GM12873 (cell line): ENCODE data around the gene F2RL1.

Experiments used
- TF ChIP-seq, protein P1 (sequence below): IDR thresholded peaks from 2 replicates; pipeline ENCODE4 v1.5.1; 2012; ENCODE audit warnings: low read depth, mild to moderate bottlenecking, moderate library complexity, low read length, control low read depth; ENCODE audit not compliant: insufficient read depth; ENCODE audit errors: missing control alignments

F2RL1 gene

DNA sequence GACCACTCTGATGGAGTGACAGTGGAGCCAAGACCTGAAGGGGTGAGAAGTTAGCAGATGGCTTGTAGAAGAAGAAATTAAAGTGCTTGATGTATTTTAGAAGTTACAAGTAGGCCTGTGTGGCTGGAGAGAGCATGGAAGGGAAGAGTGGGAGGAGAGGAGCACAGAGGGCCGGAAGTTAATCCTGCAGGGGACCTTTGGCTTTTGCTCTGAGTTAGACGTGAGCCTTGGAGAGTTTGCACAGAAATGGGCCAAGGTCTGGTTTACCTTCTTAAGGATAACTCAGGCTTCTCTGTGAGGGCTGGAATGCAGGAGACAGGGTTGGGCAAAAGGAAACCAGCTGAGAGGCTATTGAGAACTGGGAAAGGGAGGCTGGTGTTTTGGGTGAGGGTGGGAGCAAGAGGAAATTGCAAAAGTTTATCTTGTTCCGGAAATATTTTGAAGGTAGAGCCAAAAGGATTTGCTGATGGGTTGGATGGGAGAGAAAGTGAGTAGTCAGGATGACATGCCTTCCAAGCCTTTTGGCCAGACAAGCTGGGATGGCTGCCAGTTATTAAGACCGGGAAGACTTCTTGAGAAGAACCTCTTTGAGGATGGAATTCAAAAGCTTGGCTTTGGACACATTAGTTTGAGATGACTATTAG lies 17.5 kb upstream of the F2RL1 start:
- TF ChIP-seq, protein P1, sequence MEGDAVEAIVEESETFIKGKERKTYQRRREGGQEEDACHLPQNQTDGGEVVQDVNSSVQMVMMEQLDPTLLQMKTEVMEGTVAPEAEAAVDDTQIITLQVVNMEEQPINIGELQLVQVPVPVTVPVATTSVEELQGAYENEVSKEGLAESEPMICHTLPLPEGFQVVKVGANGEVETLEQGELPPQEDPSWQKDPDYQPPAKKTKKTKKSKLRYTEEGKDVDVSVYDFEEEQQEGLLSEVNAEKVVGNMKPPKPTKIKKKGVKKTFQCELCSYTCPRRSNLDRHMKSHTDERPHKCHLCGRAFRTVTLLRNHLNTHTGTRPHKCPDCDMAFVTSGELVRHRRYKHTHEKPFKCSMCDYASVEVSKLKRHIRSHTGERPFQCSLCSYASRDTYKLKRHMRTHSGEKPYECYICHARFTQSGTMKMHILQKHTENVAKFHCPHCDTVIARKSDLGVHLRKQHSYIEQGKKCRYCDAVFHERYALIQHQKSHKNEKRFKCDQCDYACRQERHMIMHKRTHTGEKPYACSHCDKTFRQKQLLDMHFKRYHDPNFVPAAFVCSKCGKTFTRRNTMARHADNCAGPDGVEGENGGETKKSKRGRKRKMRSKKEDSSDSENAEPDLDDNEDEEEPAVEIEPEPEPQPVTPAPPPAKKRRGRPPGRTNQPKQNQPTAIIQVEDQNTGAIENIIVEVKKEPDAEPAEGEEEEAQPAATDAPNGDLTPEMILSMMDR: no peak

GRCh38 chr5:76801803-76802195 lies 17.0 kb upstream of the F2RL1 start:
- TF ChIP-seq, protein P1: no peak

- TF ChIP-seq, protein P1: no peak
Measured at GRCh38 chr5:76804266-76804665, 14.6 kb upstream of the F2RL1 start.

GRCh38 chr5:76805821-76806505 lies 12.9 kb upstream of the F2RL1 start:
- TF ChIP-seq, protein P1: no peak

GRCh38 chr5:76807296-76807695 lies 11.5 kb upstream of the F2RL1 start:
- TF ChIP-seq, protein P1: no peak

DNA sequence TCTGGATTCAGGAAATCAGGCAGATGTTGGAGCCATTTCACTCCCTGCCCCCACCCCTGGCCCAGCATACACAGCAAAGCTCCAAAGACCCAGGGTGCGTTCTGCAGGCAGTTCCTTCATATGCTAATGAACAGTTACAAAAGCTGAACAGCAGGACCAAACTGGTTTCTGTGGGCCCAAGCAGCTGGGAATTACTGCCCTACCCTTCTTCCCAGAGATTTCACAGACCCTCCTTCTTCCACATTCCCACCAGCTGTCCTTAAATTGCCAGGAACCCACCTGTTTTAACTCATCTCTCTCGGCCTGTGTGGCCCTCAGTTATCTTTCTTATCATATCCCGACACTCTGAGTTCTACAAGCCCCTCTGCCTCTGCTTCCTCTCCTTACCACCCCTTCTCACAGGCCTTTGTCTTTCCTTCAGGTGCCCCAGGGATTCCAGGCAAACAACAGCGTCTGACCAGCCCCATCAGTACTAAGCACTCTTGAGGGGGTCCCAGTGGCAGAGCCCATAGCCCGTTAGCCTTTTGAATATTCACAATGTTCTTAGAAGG lies 10.6 kb upstream of the F2RL1 start:
- TF ChIP-seq, protein P1: no peak

GRCh38 chr5:76809141-76809540 lies 9.7 kb upstream of the F2RL1 start:
- TF ChIP-seq, protein P1: no peak
